Lung (tissue), 12 donors: ENCODE data around the gene KLHL9. TPM values are rescaled to one million over a fixed set of nuclear protein-coding genes. Genes with fewer than 3 reads are reported as not detected.

Experiments used
- ATAC-seq: fragments of 200-7000 bp; cut with Tn5 transposase; one replicate; pipeline ENCODE4 v1.9.1; 2020; ENCODE audit warnings: moderate number of reproducible peaks; ENCODE audit not compliant: insufficient read depth, low FRiP score
- DNase-seq, 3 donors: peaks; one replicate each; pipeline ENCODE4 v3.0.0-alpha.2; 2013 to 2017
- H3K27ac ChIP-seq, 2 donors: one replicate each; pipeline ENCODE4 v1.5.1; 2013; ENCODE audit warnings: mild to moderate bottlenecking in 2 of 2, moderate library complexity in 2 of 2, control low read depth in 1 of 2, inconsistent platforms in 1 of 2, low read depth in 1 of 2, low read length in 1 of 2
- H3K27me3 ChIP-seq, 3 donors: one replicate each; pipeline ENCODE4 v1.5.1; 2013; ENCODE audit warnings: low read length in 2 of 3; ENCODE audit not compliant: control insufficient read depth in 3 of 3, insufficient read depth in 3 of 3
- H3K36me3 ChIP-seq, 4 donors: one replicate each; pipeline ENCODE4 v1.5.1; 2013; ENCODE audit warnings: low read length in 4 of 4, mild to moderate bottlenecking in 1 of 4, moderate library complexity in 1 of 4; ENCODE audit not compliant: control insufficient read depth in 4 of 4, insufficient read depth in 4 of 4
- H3K4me1 ChIP-seq, 5 donors: one replicate each; pipeline ENCODE4 v1.5.1; 2013; ENCODE audit warnings: low read length in 5 of 5, mild to moderate bottlenecking in 2 of 5, moderate library complexity in 1 of 5; ENCODE audit not compliant: control insufficient read depth in 5 of 5, insufficient read depth in 5 of 5
- H3K4me3 ChIP-seq: one replicate; pipeline ENCODE4 v1.5.1; 2013; ENCODE audit warnings: mild to moderate bottlenecking, control low read depth, moderate library complexity
- H3K9ac ChIP-seq, 2 donors: one replicate each; pipeline ENCODE4 v1.5.1; 2013; ENCODE audit warnings: low read length in 2 of 2, control low read depth in 1 of 2; ENCODE audit not compliant: insufficient read depth in 1 of 2
- H3K9me3 ChIP-seq, 4 donors: one replicate each; pipeline ENCODE4 v1.5.1; 2013; ENCODE audit warnings: low read length in 3 of 4, mild to moderate bottlenecking in 1 of 4, moderate library complexity in 1 of 4; ENCODE audit not compliant: control insufficient read depth in 4 of 4, insufficient read depth in 3 of 4
- CTCF ChIP-seq: IDR thresholded peaks from 2 replicates; pipeline ENCODE4 v1.5.1; 2012; ENCODE audit warnings: mild to moderate bottlenecking; ENCODE audit errors: control extremely low read depth, extremely low read depth
- WGBS, 2 donors: extraction: QIAGEN DNeasy Blood & Tissue Kit; methylation state at CpG; one replicate each; pipeline ENCODE4 v1.1.7; 2013; 5-methylcytosine and 5-hydroxymethylcytosine counted together
- polyA plus RNA-seq, 2 donors: library from polyadenylated mRNA; stranded (reverse); fragments of 200-250 nt; gene quantifications; one replicate each; pipeline ENCODE4 v1.2.1, GENCODE V29; 2013
- total RNA-seq, 2 donors: library from RNA; depleted of rRNA in 1 of 2; stranded (reverse); fragments of >200 nt in 1 of 2; gene quantifications; one replicate each; pipeline ENCODE4 v1.2.1, GENCODE V29; 2014 to 2021
- donor health status: control.
- donor health status: control.
- donor health status: Bipolar disorder and iron deficiency.
- donor health status: healthy.
- donor health status: DM: yes; HTN: yes; CAD: no.

KLHL9 gene
- total and polyA plus RNA-seq, 4 donors: 6.5 to 39.0 (median 15.7) TPM

GRCh38 chr9:21324047-21324446 lies 11.2 kb downstream of the KLHL9 start:
- H3K9ac ChIP-seq: no peak overlapping the region
- H3K36me3 ChIP-seq: peaks cover 5 to 15% (median 11%) of the 10 kb centered on the region in 4 donors
- H3K9me3 ChIP-seq: no peaks in the 10 kb centered on the region
- 65 to 67% methylated on average over 4 of the region's 4 CpGs for WGBS, 2 donors
- no peaks in the 10 kb centered on the region for H3K27me3 ChIP-seq
- H3K27ac ChIP-seq: no peak overlapping the region
- no peak for TF ChIP-seq CTCF
- DNase-seq: no peak
- H3K4me3 ChIP-seq: no peak overlapping the region
- no peaks in the 10 kb centered on the region for H3K4me1 ChIP-seq
- no peak for ATAC-seq

- DNase-seq (no peak), ATAC-seq (no peak)
- no peak for TF ChIP-seq CTCF
- Histone ChIP-seq H3K36me3 (peaks cover 5 to 15% (median 11%) of the 10 kb centered on the region in 4 donors), H3K4me1 (no peaks in the 10 kb centered on the region), H3K4me3 (no peak overlapping the region), H3K27ac (no peak overlapping the region), H3K9me3 (no peaks in the 10 kb centered on the region), H3K9ac (no peak overlapping the region), H3K27me3 (no peaks in the 10 kb centered on the region)
- 73 to 82% methylated on average over 5 of the region's 5 CpGs for WGBS, 2 donors
Observed at GRCh38 chr9:21322911-21323461, 12.2 kb downstream of the KLHL9 start.

GRCh38 chr9:21320465-21320864 lies 14.7 kb downstream of the KLHL9 start:
- H3K27ac ChIP-seq: no peak overlapping the region

More at GRCh38 chr9:21320465-21320864, 14.7 kb downstream of the KLHL9 start:
- Histone ChIP-seq H3K9me3 (no peaks in the 10 kb centered on the region), H3K36me3 (peaks cover 5 to 15% (median 11%) of the 10 kb centered on the region in 4 donors), H3K27me3 (peaks cover 0 to 3% (median 0%) of the 10 kb centered on the region in 3 donors), H3K4me1 (peaks cover 0 to 9% (median 0%) of the 10 kb centered on the region in 5 donors), H3K4me3 (no peak overlapping the region), H3K9ac (no peak overlapping the region)
- WGBS, 2 donors: 71 to 86% methylated on average over 2 of the region's 2 CpGs
- no peak for TF ChIP-seq CTCF
- ATAC-seq (no peak), DNase-seq (no peak)
